ENCODE results near the gene SIK1. TPM values are rescaled to one million over a fixed set of nuclear protein-coding genes. Genes with fewer than 3 reads are reported as not detected.

The SIK1 gene
- total RNA-seq, 1 donor from 2014 or later: 34.1 TPM

DNA sequence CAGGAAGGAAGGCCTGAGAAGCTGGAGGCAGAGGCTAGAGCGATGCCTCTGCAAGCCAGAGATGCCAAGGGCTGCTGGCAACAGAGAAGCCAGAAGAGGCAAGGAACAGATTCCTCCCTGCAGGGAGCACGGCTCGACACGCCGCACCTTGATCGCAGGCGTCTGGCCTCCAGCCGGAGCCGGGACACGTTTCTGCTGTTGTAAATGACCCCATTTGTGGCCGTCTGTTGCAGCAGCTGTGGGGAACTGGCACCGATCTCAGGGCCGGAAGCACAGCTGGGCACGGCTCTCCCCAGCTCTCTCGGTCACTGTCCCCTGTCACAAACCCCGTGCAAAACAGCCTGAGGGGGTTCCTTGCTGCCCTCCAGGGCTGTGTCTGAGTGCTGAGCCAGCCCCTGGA, 59.6 kb downstream of the SIK1 start:
- H3K36me3 Mint-ChIP-seq (ENCODE audit: unreplicated experiment): no peaks in the 10 kb centered on the region
- no peaks in the 10 kb centered on the region for H3K9me3 Mint-ChIP-seq (ENCODE audit: unreplicated experiment)
- TF ChIP-seq, protein P1, sequence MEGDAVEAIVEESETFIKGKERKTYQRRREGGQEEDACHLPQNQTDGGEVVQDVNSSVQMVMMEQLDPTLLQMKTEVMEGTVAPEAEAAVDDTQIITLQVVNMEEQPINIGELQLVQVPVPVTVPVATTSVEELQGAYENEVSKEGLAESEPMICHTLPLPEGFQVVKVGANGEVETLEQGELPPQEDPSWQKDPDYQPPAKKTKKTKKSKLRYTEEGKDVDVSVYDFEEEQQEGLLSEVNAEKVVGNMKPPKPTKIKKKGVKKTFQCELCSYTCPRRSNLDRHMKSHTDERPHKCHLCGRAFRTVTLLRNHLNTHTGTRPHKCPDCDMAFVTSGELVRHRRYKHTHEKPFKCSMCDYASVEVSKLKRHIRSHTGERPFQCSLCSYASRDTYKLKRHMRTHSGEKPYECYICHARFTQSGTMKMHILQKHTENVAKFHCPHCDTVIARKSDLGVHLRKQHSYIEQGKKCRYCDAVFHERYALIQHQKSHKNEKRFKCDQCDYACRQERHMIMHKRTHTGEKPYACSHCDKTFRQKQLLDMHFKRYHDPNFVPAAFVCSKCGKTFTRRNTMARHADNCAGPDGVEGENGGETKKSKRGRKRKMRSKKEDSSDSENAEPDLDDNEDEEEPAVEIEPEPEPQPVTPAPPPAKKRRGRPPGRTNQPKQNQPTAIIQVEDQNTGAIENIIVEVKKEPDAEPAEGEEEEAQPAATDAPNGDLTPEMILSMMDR (IDR thresholded peaks at IDR 0.05): no peak
- no peak for DNase-seq (ENCODE audit: extremely low spot score, unreplicated experiment)
- peaks cover 6% of the 10 kb centered on the region for H3K4me1 Mint-ChIP-seq (ENCODE audit: unreplicated experiment)
- H3K27me3 Mint-ChIP-seq (ENCODE audit: unreplicated experiment): peaks cover 2% of the 10 kb centered on the region
- H3K4me3 Mint-ChIP-seq (ENCODE audit: unreplicated experiment): no peak overlapping the region
- H3K27ac Mint-ChIP-seq (ENCODE audit: unreplicated experiment): no peak overlapping the region

DNA sequence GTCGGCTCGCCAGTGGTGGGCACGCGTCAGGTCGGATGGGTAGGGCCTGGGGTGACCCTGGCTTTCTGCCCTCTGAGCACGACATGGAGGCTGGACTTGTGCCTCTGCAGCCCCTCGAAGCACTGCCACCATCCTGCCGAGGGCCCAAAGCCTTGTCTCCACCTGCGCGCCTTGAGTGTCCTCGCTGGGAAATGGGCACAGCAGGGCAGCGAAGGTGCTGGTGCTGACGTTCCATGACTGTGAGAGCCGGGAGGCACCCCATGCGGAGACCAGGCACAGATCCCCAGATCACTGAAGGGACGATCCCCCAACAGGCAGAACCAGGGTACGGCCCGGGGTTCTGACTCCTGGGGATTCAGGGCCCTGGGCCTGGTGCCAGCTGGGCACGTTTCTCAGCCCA, 60.3 kb downstream of the SIK1 start:
- H3K27ac Mint-ChIP-seq (ENCODE audit: unreplicated experiment): no peak overlapping the region
- H3K36me3 Mint-ChIP-seq (ENCODE audit: unreplicated experiment): no peaks in the 10 kb centered on the region
- no peak for DNase-seq (ENCODE audit: extremely low spot score, unreplicated experiment)
- H3K27me3 Mint-ChIP-seq (ENCODE audit: unreplicated experiment): peaks cover 2% of the 10 kb centered on the region
- TF ChIP-seq, protein P1 (IDR thresholded peaks at IDR 0.05): no peak
- no peaks in the 10 kb centered on the region for H3K9me3 Mint-ChIP-seq (ENCODE audit: unreplicated experiment)
- peaks cover 13% of the 10 kb centered on the region for H3K4me1 Mint-ChIP-seq (ENCODE audit: unreplicated experiment)
- H3K4me3 Mint-ChIP-seq (ENCODE audit: unreplicated experiment): no peak overlapping the region

DNA sequence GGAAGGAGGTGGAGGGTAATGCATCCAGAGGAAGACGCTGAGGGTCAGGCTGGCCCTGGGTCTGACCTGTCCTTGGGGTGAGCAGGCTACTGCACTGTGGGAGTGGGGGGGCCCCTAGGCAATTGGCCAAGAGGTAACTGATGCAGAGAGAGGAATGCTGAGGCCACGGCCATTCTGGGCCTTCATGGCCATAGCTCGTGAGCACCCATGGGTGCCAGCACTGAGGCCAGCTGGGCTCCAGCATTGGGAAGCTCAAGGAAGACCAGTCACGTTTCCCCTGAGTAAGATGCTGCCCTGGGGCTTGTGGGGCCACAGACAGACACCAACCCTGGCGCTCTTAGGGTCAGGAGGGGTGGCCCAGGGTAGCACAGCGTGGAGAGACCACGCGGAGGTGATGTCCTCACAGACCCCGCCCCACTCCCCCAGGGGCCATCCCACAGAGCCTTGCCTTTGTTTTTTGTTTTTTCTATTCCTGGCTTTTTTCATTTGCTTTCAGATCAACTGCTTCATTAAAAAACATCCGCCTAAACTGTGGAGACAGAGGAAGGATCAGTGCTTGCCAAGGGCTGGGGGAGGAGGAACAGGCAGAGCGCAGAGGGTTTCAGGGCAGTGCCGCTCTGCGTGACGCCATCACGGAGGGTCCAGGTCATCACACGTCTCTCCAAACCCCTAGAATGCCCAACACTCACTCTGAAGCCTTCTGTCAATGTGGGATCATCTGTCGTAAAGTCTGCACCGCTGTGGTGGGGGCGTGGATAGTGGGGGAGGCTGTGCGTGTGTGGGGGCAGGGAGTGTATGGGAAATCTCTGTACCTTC, 61.1 kb downstream of the SIK1 start:
- H3K27ac Mint-ChIP-seq (ENCODE audit: unreplicated experiment): no peak overlapping the region

DNA sequence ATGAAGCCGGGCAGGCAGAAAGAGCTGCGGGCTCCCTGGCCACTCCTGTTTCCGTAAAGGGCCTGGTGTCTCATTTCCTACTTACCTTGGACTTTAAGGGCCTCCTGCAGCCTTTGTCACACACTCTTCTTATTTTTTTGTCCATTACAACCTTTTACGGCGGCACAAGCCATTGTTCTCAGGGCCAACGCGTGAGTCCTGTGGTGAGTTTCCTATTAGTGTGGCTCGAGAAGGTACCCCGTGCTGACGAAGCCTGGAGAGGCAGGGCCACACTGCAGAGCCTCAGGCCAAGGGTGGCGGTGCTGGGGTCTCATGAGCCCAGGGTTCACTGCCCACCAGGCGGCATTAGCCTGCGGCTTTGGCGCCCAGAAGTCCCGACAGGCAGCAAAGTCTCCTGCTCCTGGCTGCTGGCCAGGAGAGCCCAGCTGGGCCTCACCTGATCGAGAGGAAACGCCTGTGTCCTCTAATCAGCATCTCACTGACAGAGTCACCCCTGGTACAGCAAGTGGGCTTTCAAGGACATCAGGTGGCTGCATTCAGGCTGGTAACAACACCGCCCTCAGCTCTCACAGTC, 62.0 kb downstream of the SIK1 start:
- DNase-seq (ENCODE audit: extremely low spot score, unreplicated experiment): no peak
- peaks cover 2% of the 10 kb centered on the region for H3K27me3 Mint-ChIP-seq (ENCODE audit: unreplicated experiment)
- TF ChIP-seq, protein P1 (IDR thresholded peaks at IDR 0.05): no peak
- no peak overlapping the region for H3K4me3 Mint-ChIP-seq (ENCODE audit: unreplicated experiment)
- H3K4me1 Mint-ChIP-seq (ENCODE audit: unreplicated experiment): peaks cover 20% of the 10 kb centered on the region
- no peak overlapping the region for H3K27ac Mint-ChIP-seq (ENCODE audit: unreplicated experiment)
- no peaks in the 10 kb centered on the region for H3K36me3 Mint-ChIP-seq (ENCODE audit: unreplicated experiment)
- no peaks in the 10 kb centered on the region for H3K9me3 Mint-ChIP-seq (ENCODE audit: unreplicated experiment)

More for the DNA sequence above, 61.1 kb downstream of the SIK1 start:
- Mint-ChIP-seq H3K27me3 (ENCODE audit: unreplicated experiment) (peaks cover 2% of the 10 kb centered on the region), H3K4me1 (ENCODE audit: unreplicated experiment) (peaks cover 20% of the 10 kb centered on the region), H3K9me3 (ENCODE audit: unreplicated experiment) (no peaks in the 10 kb centered on the region), H3K36me3 (ENCODE audit: unreplicated experiment) (no peaks in the 10 kb centered on the region), H3K4me3 (ENCODE audit: unreplicated experiment) (no peak overlapping the region)
- DNase-seq (ENCODE audit: extremely low spot score, unreplicated experiment): no peak
- TF ChIP-seq, protein P1 (IDR thresholded peaks at IDR 0.05): no peak

Other genes starting within 250 kb of the SIK1 start
- gene HSF2BP, start 232.4 kb upstream of the SIK1 start, total RNA-seq: 3.4 and 3.7 TPM in 2 replicates
- gene RRP1B, start 232.4 kb upstream of the SIK1 start, total RNA-seq: 26.0 and 26.5 TPM in 2 replicates

Measured in osteocyte (in vitro differentiated cells).